Measurements from ENCODE around the gene DISP2. TPM values are rescaled to one million over a fixed set of nuclear protein-coding genes. Genes with fewer than 3 reads are reported as not detected.

Gene DISP2
- total and polyA plus RNA-seq, 2 experiments from 2014 or later, result 1.3 to 2.2 TPM

DNA sequence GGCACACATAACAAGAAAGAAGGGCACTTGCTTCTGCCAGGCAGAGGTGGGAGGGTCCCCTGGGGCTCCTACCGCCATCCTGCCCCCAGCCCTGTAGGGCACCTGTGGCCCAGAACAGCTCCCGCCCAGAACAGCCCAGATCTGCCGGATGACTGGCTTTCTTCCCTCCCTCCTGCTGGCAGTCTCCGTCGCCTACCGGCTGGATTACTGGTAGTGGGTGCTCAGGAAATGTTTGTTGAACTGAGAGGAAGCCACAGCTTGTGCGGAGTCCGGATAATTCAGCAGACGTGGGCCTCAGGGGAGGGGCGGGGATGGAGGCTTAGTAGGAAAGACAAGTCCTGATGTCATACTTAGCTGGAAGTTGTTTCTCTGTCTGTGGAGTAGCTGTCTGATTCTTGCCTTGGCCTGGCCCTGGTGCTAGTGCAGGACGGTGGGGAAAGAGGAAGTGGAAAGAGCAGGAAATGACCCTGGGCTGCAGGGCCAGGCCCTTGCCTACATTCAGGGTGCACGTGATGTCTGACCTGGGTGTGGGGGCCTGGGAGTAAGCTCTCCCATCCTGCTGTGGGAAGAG, 24.0 kb upstream of the DISP2 start (continued):
- TF ChIP-seq, protein P1, sequence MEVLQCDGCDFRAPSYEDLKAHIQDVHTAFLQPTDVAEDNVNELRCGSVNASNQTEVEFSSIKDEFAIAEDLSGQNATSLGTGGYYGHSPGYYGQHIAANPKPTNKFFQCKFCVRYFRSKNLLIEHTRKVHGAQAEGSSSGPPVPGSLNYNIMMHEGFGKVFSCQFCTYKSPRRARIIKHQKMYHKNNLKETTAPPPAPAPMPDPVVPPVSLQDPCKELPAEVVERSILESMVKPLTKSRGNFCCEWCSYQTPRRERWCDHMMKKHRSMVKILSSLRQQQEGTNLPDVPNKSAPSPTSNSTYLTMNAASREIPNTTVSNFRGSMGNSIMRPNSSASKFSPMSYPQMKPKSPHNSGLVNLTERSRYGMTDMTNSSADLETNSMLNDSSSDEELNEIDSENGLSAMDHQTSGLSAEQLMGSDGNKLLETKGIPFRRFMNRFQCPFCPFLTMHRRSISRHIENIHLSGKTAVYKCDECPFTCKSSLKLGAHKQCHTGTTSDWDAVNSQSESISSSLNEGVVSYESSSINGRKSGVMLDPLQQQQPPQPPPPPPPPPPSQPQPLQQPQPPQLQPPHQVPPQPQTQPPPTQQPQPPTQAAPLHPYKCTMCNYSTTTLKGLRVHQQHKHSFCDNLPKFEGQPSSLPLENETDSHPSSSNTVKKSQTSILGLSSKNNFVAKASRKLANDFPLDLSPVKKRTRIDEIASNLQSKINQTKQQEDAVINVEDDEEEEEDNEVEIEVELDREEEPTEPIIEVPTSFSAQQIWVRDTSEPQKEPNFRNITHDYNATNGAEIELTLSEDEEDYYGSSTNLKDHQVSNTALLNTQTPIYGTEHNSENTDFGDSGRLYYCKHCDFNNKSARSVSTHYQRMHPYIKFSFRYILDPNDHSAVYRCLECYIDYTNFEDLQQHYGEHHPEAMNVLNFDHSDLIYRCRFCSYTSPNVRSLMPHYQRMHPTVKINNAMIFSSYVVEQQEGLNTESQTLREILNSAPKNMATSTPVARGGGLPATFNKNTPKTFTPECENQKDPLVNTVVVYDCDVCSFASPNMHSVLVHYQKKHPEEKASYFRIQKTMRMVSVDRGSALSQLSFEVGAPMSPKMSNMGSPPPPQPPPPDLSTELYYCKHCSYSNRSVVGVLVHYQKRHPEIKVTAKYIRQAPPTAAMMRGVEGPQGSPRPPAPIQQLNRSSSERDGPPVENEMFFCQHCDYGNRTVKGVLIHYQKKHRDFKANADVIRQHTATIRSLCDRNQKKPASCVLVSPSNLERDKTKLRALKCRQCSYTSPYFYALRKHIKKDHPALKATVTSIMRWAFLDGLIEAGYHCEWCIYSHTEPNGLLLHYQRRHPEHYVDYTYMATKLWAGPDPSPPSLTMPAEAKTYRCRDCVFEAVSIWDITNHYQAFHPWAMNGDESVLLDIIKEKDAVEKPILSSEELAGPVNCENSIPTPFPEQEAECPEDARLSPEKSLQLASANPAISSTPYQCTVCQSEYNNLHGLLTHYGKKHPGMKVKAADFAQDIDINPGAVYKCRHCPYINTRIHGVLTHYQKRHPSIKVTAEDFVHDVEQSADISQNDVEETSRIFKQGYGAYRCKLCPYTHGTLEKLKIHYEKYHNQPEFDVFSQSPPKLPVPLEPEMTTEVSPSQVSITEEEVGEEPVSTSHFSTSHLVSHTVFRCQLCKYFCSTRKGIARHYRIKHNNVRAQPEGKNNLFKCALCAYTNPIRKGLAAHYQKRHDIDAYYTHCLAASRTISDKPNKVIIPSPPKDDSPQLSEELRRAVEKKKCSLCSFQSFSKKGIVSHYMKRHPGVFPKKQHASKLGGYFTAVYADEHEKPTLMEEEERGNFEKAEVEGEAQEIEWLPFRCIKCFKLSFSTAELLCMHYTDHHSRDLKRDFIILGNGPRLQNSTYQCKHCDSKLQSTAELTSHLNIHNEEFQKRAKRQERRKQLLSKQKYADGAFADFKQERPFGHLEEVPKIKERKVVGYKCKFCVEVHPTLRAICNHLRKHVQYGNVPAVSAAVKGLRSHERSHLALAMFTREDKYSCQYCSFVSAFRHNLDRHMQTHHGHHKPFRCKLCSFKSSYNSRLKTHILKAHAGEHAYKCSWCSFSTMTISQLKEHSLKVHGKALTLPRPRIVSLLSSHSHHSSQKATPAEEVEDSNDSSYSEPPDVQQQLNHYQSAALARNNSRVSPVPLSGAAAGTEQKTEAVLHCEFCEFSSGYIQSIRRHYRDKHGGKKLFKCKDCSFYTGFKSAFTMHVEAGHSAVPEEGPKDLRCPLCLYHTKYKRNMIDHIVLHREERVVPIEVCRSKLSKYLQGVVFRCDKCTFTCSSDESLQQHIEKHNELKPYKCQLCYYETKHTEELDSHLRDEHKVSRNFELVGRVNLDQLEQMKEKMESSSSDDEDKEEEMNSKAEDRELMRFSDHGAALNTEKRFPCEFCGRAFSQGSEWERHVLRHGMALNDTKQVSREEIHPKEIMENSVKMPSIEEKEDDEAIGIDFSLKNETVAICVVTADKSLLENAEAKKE (CRISPR knock-in tag; IDR thresholded peaks at IDR 0.05), result no peak
- TF ChIP-seq, protein P2, sequence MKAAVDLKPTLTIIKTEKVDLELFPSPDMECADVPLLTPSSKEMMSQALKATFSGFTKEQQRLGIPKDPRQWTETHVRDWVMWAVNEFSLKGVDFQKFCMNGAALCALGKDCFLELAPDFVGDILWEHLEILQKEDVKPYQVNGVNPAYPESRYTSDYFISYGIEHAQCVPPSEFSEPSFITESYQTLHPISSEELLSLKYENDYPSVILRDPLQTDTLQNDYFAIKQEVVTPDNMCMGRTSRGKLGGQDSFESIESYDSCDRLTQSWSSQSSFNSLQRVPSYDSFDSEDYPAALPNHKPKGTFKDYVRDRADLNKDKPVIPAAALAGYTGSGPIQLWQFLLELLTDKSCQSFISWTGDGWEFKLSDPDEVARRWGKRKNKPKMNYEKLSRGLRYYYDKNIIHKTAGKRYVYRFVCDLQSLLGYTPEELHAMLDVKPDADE (IDR thresholded peaks at IDR 0.05), result no peak
- no peak for TF ChIP-seq ZNF114 (CRISPR knock-in tag; IDR thresholded peaks at IDR 0.05)
- TF ChIP-seq NANOG (IDR thresholded peaks at IDR 0.05; ENCODE audit: borderline replicate concordance), result no peak
- no peak for TF ChIP-seq POLR2AphosphoS5 (IDR thresholded peaks at IDR 0.05; ENCODE audit: low read depth)
- no peak for TF ChIP-seq JUNB (IDR thresholded peaks at IDR 0.05; ENCODE audit: unreplicated experiment)
- no peak for TF ChIP-seq EZH2phosphoT487 (IDR thresholded peaks at IDR 0.05; ENCODE audit: unreplicated experiment)
- TF ChIP-seq STAT1 (IDR thresholded peaks at IDR 0.05; ENCODE audit: unreplicated experiment), result no peak

DNA sequence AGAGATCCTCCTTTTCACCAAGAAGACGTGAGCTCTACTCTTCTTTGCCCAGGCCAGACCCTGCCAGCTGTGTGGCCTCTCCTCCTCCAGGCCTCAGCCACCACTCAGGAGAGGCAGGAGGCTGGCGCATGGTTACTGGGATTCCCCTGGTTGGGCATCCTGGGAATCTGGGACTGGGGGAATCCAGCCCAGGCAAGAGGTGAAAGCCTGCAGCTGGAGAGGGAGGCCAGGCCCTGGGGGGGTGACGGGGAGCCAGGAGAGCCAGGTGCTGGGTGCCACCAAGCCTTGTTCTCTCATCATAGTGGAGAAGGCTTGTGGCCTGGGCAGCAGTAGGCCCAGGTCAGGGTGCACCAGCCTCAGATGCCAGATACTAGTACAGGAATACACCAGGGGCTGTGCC, 23.5 kb upstream of the DISP2 start:
- Histone ChIP-seq H3K79me2 (replicated peaks; ENCODE audit: insufficient read depth) (no peaks in the 10 kb centered on the region; the same call in 1 of the 2 replicates), H3F3A (replicated peaks; ENCODE audit: low read depth) (0 out of 2 replicates have a peak, but pooled peaks cover 4% of the 10 kb centered on the region), H3K4me2 (no peak overlapping the region), H3K4me1 (ENCODE audit: insufficient read depth) (peaks cover 5% of the 10 kb centered on the region; the same call in 1 of the 2 replicates), H2AFZ (no peak overlapping the region), H3K4me3 (no peak overlapping the region), H3K9me2 (ENCODE audit: insufficient read depth) (0 out of 2 replicates have a peak, but pooled peaks cover 2% of the 10 kb centered on the region), H3K36me3 (ENCODE audit: insufficient read depth) (no peaks in the 10 kb centered on the region), H4K20me1 (replicated peaks; ENCODE audit: insufficient read depth) (no peaks in the 10 kb centered on the region), H3K27me3 (ENCODE audit: insufficient read depth) (no peaks in the 10 kb centered on the region), H3K27ac (ENCODE audit: low read depth) (no peak overlapping the region)
- DNase-seq (ENCODE audit: low spot score), result no peak
- H3K4me3 Mint-ChIP-seq, result no peak overlapping the region
- TF ChIP-seq STAT1 (IDR thresholded peaks at IDR 0.05; ENCODE audit: unreplicated experiment) (no peak), EZH2phosphoT487 (IDR thresholded peaks at IDR 0.05; ENCODE audit: unreplicated experiment) (no peak), ZNF114 (CRISPR knock-in tag; IDR thresholded peaks at IDR 0.05) (no peak), CREB1 (CRISPR knock-in tag; IDR thresholded peaks at IDR 0.05; ENCODE audit: low read depth) (no peak), EZH2 (IDR thresholded peaks at IDR 0.05; ENCODE audit: low read depth, unreplicated experiment) (no peak)
- TF ChIP-seq, protein P3, sequence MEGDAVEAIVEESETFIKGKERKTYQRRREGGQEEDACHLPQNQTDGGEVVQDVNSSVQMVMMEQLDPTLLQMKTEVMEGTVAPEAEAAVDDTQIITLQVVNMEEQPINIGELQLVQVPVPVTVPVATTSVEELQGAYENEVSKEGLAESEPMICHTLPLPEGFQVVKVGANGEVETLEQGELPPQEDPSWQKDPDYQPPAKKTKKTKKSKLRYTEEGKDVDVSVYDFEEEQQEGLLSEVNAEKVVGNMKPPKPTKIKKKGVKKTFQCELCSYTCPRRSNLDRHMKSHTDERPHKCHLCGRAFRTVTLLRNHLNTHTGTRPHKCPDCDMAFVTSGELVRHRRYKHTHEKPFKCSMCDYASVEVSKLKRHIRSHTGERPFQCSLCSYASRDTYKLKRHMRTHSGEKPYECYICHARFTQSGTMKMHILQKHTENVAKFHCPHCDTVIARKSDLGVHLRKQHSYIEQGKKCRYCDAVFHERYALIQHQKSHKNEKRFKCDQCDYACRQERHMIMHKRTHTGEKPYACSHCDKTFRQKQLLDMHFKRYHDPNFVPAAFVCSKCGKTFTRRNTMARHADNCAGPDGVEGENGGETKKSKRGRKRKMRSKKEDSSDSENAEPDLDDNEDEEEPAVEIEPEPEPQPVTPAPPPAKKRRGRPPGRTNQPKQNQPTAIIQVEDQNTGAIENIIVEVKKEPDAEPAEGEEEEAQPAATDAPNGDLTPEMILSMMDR (conservative IDR thresholded peaks at IDR 0.05; ENCODE audit: low read depth in 2 of 2), result no peak
- H3K4me1 Mint-ChIP-seq, result peaks cover 41% of the 10 kb centered on the region
- H3K27ac Mint-ChIP-seq, result no peak overlapping the region
- H3K27me3 Mint-ChIP-seq (ENCODE audit: insufficient read depth, low read depth, poor library complexity), result peaks cover 20% of the 10 kb centered on the region
- no peaks in the 10 kb centered on the region for H3K9me3 Mint-ChIP-seq
- peaks cover 7% of the 10 kb centered on the region for H3K36me3 Mint-ChIP-seq (ENCODE audit: low read depth)
- ATAC-seq, result no peak

Data from GM23338 (cell line).